Parathyroid adenoma (tissue), 2 donors: ENCODE results near the gene CBLN3.

Source experiments
- H2AFZ ChIP-seq: fragments of 300-600 bp; sonication (generic); one replicate; pipeline ENCODE4 v1.7.0; 2017; ENCODE audit warnings: antibody characterized with exemption, mild to moderate bottlenecking
- H3K27ac ChIP-seq: fragments of 300-600 bp; sonication (generic); one replicate; pipeline ENCODE4 v1.7.0; 2017
- H3K27me3 ChIP-seq: fragments of 300-600 bp; sonication (generic); one replicate; pipeline ENCODE4 v1.7.0; 2017; ENCODE audit warnings: low read length; ENCODE audit not compliant: control insufficient read depth, insufficient read depth
- H3K36me3 ChIP-seq: fragments of 300-600 bp; sonication (generic); one replicate; pipeline ENCODE4 v1.7.0; 2017; ENCODE audit warnings: low read length; ENCODE audit not compliant: control insufficient read depth, insufficient read depth
- H3K4me1 ChIP-seq: fragments of 300-600 bp; sonication (generic); one replicate; pipeline ENCODE4 v1.7.0; 2017; ENCODE audit warnings: control low read depth
- H3K4me2 ChIP-seq: fragments of 300-600 bp; sonication (generic); one replicate; pipeline ENCODE4 v1.7.0; 2017; ENCODE audit warnings: low read length
- H3K4me3 ChIP-seq: fragments of 300-600 bp; sonication (generic); one replicate; pipeline ENCODE4 v1.7.0; 2017; ENCODE audit warnings: low read depth, low read length
- H3K79me2 ChIP-seq: fragments of 300-600 bp; sonication (generic); one replicate; pipeline ENCODE4 v1.7.0; 2017; ENCODE audit warnings: control low read depth
- H3K9ac ChIP-seq: fragments of 300-600 bp; sonication (generic); one replicate; pipeline ENCODE4 v1.7.0; 2017; ENCODE audit warnings: mild to moderate bottlenecking
- H3K9me3 ChIP-seq: fragments of 300-600 bp; sonication (generic); one replicate; pipeline ENCODE4 v1.7.0; 2017; ENCODE audit warnings: low read length; ENCODE audit not compliant: control insufficient read depth
- CTCF ChIP-seq: fragments of 300-600 bp; sonication (generic); IDR thresholded peaks from one replicate; pipeline ENCODE4 v1.7.0; 2017; ENCODE audit warnings: antibody characterized with exemption, mild to moderate bottlenecking
- donor health status: primary hyperparathyroidism.

Gene CBLN3

GRCh38 chr14:24379907-24380730 lies 49.3 kb downstream of the CBLN3 start:
- H3K4me1 ChIP-seq = peaks cover 14% of the 10 kb centered on the region

GRCh38 chr14:24378981-24379906 lies 50.2 kb downstream of the CBLN3 start:
- Histone ChIP-seq H3K27me3 (no peaks in the 10 kb centered on the region), H3K4me1 (peaks cover 14% of the 10 kb centered on the region), H3K4me3 (no peak overlapping the region), H3K36me3 (no peaks in the 10 kb centered on the region), H3K4me2 (no peak overlapping the region), H3K9ac (no peak overlapping the region), H3K27ac (peak overlapping the region; percentile 11), H2AFZ (no peak overlapping the region), H3K79me2 (no peaks in the 10 kb centered on the region), H3K9me3 (no peaks in the 10 kb centered on the region)
- no peak for TF ChIP-seq CTCF

More at GRCh38 chr14:24379907-24380730, 49.3 kb downstream of the CBLN3 start:
- Histone ChIP-seq H3K9ac (no peak overlapping the region), H2AFZ (no peak overlapping the region), H3K79me2 (no peaks in the 10 kb centered on the region), H3K9me3 (no peaks in the 10 kb centered on the region), H3K36me3 (no peaks in the 10 kb centered on the region), H3K4me2 (no peak overlapping the region), H3K4me3 (no peak overlapping the region), H3K27ac (no peak overlapping the region), H3K27me3 (no peaks in the 10 kb centered on the region)
- no peak for TF ChIP-seq CTCF

GRCh38 chr14:24378327-24378726 lies 51.1 kb downstream of the CBLN3 start:
- peak overlapping the region; percentile 66 for H2AFZ ChIP-seq
- no peak overlapping the region for H3K9ac ChIP-seq
- peaks cover 14% of the 10 kb centered on the region for H3K4me1 ChIP-seq
- H3K4me2 ChIP-seq = no peak overlapping the region
- TF ChIP-seq CTCF = no peak
- H3K36me3 ChIP-seq = no peaks in the 10 kb centered on the region
- no peaks in the 10 kb centered on the region for H3K79me2 ChIP-seq
- H3K9me3 ChIP-seq = no peaks in the 10 kb centered on the region
- H3K4me3 ChIP-seq = no peak overlapping the region
- peak overlapping the region; percentile 11 for H3K27ac ChIP-seq
- H3K27me3 ChIP-seq = no peaks in the 10 kb centered on the region

- no peak for TF ChIP-seq CTCF
- Histone ChIP-seq H3K27ac (no peak overlapping the region), H3K9me3 (no peaks in the 10 kb centered on the region), H3K9ac (no peak overlapping the region), H2AFZ (peak overlapping the region; percentile 77), H3K4me1 (peaks cover 14% of the 10 kb centered on the region), H3K4me2 (no peak overlapping the region), H3K4me3 (no peak overlapping the region), H3K27me3 (no peaks in the 10 kb centered on the region), H3K36me3 (no peaks in the 10 kb centered on the region), H3K79me2 (no peaks in the 10 kb centered on the region)
Measured at GRCh38 chr14:24377657-24378056, 51.8 kb downstream of the CBLN3 start.
